ENCODE data around the gene PBLD. TPM values are rescaled to one million over a fixed set of nuclear protein-coding genes. Genes with fewer than 3 reads are reported as not detected.
A peak's percentile ranks its signal among the peaks of the same experiment; 100 is the strongest.

The PBLD gene
- total and polyA plus RNA-seq, 4 donors = 1.2 to 12.5 (median 3.1) TPM

DNA sequence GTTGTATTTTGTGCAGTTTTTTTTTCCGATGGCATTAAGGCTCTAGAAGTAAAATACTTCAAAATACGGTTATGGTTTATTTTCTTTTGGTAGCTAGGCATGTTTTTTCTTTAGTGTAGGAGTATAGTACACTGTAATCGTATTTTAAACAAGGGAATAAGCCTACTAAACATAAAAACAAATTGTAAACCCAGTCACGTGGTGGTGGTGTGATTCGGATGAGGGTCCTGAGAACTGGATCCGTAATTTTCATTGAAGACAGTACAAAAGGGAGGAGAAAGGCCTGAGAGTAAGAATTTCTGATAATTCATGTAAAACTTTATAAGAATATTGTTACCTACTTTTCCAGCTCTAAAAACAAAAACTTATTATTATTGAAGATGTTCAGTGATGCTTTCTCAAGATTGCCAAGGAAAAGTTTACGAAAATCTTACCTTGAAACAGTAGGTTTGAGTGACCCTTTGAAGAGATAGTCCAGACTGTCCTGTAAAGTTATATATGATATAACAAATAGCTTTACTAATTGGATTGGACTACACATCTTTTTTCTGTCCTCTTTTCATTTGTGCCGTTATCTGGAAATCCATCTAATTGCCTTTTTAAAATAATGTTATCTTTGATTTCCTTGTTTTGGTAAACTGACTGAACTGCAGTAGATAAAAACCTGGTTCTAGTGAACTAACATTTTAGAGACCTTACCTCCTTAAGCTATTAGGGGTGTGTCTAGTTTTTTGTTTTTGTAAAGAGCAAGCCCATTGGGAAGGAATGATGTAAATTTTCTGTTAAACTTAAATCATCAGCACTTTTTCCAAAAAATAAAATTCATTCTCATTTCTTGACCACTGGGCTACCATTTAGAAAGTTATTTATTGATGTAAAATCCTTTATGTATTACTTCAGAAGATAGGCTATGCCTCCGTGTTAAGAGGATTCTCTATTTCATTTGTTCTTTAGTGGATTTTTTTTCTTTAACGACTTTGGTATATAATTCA is 1.0 kb upstream of the PBLD start:
- H3K4me3 ChIP-seq = peak overlapping the region; percentile 40
- ATAC-seq (ENCODE audit: insufficient read depth, low FRiP score) = no peak

GRCh38 chr10:68333058-68333395 is 299 bp upstream of the PBLD start:
- Histone ChIP-seq H3K9ac (ENCODE audit: insufficient read depth in 1 of 2, low read length in 2 of 2) (peak overlapping the region; percentile 99), H3K4me3 (peak overlapping the region; percentile 68), H3K4me1 (ENCODE audit: control insufficient read depth in 5 of 5, insufficient read depth in 5 of 5, low read length in 5 of 5) (peaks cover 5 to 57% (median 19%) of the 10 kb centered on the region in 5 donors), H3K36me3 (ENCODE audit: control insufficient read depth in 4 of 4, insufficient read depth in 4 of 4, low read length in 4 of 4) (no peaks in the 10 kb centered on the region), H3K27me3 (ENCODE audit: control insufficient read depth in 3 of 3, insufficient read depth in 3 of 3, low read length in 2 of 3) (no peaks in the 10 kb centered on the region), H3K9me3 (ENCODE audit: control insufficient read depth in 4 of 4, insufficient read depth in 3 of 4, low read length in 3 of 4) (no peaks in the 10 kb centered on the region), H3K27ac (ENCODE audit: low read depth in 1 of 2, low read length in 1 of 2) (peak overlapping the region; percentile 81 to 86)
- WGBS, 2 donors = 0% methylated on average over 10 of the region's 10 CpGs
- ATAC-seq (ENCODE audit: insufficient read depth, low FRiP score) (no peak), DNase-seq (no peak)
- TF ChIP-seq, protein P1, sequence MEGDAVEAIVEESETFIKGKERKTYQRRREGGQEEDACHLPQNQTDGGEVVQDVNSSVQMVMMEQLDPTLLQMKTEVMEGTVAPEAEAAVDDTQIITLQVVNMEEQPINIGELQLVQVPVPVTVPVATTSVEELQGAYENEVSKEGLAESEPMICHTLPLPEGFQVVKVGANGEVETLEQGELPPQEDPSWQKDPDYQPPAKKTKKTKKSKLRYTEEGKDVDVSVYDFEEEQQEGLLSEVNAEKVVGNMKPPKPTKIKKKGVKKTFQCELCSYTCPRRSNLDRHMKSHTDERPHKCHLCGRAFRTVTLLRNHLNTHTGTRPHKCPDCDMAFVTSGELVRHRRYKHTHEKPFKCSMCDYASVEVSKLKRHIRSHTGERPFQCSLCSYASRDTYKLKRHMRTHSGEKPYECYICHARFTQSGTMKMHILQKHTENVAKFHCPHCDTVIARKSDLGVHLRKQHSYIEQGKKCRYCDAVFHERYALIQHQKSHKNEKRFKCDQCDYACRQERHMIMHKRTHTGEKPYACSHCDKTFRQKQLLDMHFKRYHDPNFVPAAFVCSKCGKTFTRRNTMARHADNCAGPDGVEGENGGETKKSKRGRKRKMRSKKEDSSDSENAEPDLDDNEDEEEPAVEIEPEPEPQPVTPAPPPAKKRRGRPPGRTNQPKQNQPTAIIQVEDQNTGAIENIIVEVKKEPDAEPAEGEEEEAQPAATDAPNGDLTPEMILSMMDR (IDR thresholded peaks at IDR 0.05; ENCODE audit: control extremely low read depth, extremely low read depth) = no peak

More for the DNA sequence above, 1.0 kb upstream of the PBLD start:
- WGBS, 2 donors = 2 to 3% methylated on average over 10 of the region's 10 CpGs
- peak overlapping the region in 1 of 2 donors; percentile 81 for H3K27ac ChIP-seq (ENCODE audit: low read depth in 1 of 2, low read length in 1 of 2)
- TF ChIP-seq, protein P1 (IDR thresholded peaks at IDR 0.05; ENCODE audit: control extremely low read depth, extremely low read depth) = no peak
- peaks cover 2 to 5% (median 4%) of the 10 kb centered on the region in 4 donors for H3K36me3 ChIP-seq (ENCODE audit: control insufficient read depth in 4 of 4, insufficient read depth in 4 of 4, low read length in 4 of 4)
- H3K27me3 ChIP-seq (ENCODE audit: control insufficient read depth in 3 of 3, insufficient read depth in 3 of 3, low read length in 2 of 3) = no peaks in the 10 kb centered on the region
- H3K9ac ChIP-seq (ENCODE audit: insufficient read depth in 1 of 2, low read length in 2 of 2) = peak overlapping the region; percentile 99
- H3K9me3 ChIP-seq (ENCODE audit: control insufficient read depth in 4 of 4, insufficient read depth in 3 of 4, low read length in 3 of 4) = no peaks in the 10 kb centered on the region
- peak in 2 of 3 donors; percentile 44 to 51 for DNase-seq
- peaks cover 5 to 50% (median 20%) of the 10 kb centered on the region in 5 donors for H3K4me1 ChIP-seq (ENCODE audit: control insufficient read depth in 5 of 5, insufficient read depth in 5 of 5, low read length in 5 of 5)

- DNase-seq = peak; percentile 99
- 0% methylated on average over 73 of the region's 73 CpGs for WGBS, 2 donors
- H3K4me1 ChIP-seq (ENCODE audit: control insufficient read depth in 5 of 5, insufficient read depth in 5 of 5, low read length in 5 of 5) = peaks cover 5 to 48% (median 10%) of the 10 kb centered on the region in 5 donors
- H3K9ac ChIP-seq (ENCODE audit: insufficient read depth in 1 of 2, low read length in 2 of 2) = peak within 1 kb of the TSS; percentile 99
- peak within 1 kb of the TSS; percentile 68 for H3K4me3 ChIP-seq
- H3K27me3 ChIP-seq (ENCODE audit: control insufficient read depth in 3 of 3, insufficient read depth in 3 of 3, low read length in 2 of 3) = no peaks in the 10 kb centered on the region
- peak within 1 kb of the TSS; percentile 93 for H3K27ac ChIP-seq (ENCODE audit: low read depth in 1 of 2, low read length in 1 of 2)
- no peaks in the 10 kb centered on the region for H3K9me3 ChIP-seq (ENCODE audit: control insufficient read depth in 4 of 4, insufficient read depth in 3 of 4, low read length in 3 of 4)
- TF ChIP-seq, protein P1 (IDR thresholded peaks at IDR 0.05; ENCODE audit: control extremely low read depth, extremely low read depth) = no peak
- H3K36me3 ChIP-seq (ENCODE audit: control insufficient read depth in 4 of 4, insufficient read depth in 4 of 4, low read length in 4 of 4) = no peaks in the 10 kb centered on the region
- ATAC-seq (ENCODE audit: insufficient read depth, low FRiP score) = peak; percentile 91
These were observed 1.1 kb downstream of the PBLD start, which contains the start of gene HNRNPH3 for GRCh38 chr10:68331455-68332258. TSS of gene HNRNPH3 (plus strand) at chr10:68332064. CDS start at chr10:68337222, 5,158 bp downstream.

Data from lung (tissue), 12 donors.